HG03175 (cell line): ENCODE data around the gene FGR.

Source experiments
- ATAC-seq: cut with Tn5 transposase; IDR thresholded peaks from one replicate; pipeline ENCODE4 v1.9.1; 2021; ENCODE audit warnings: mild to moderate bottlenecking, moderate library complexity; ENCODE audit not compliant: unreplicated experiment

FGR gene

DNA sequence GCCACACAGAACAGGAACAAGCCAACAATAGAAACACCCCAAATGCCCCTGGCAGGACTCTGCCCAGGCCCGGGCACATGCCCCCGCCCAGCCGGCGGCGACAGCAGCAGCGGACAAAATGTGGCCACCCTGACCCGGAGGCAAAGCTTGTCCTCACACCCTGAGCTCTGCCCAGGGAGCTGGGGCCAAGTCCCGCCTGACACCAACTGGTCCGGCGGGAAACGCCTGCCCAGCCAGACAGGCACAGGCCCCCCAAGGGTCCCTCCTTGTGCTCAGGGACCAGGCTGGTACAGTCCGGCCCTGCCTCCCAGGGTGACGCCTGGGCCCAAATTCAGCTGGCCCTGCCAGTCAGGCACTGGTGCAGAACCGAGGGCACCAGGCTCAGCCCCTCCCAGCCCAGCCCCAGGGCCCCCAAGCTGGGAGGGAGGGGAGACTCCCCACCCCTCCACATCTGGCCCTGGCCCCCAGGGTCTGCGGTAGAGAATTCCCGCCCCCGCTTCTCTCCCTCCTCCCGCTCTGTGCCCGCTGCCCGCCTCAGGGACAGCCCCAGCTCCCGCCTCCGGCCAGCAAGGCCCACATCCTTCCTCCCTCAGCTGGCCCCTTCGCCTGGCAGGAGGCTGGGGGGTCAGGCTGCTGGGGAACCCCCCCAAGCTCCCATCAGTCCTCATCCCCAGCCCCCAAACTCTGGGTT is 33.1 kb downstream of the FGR start:
- ATAC-seq, result no peak

DNA sequence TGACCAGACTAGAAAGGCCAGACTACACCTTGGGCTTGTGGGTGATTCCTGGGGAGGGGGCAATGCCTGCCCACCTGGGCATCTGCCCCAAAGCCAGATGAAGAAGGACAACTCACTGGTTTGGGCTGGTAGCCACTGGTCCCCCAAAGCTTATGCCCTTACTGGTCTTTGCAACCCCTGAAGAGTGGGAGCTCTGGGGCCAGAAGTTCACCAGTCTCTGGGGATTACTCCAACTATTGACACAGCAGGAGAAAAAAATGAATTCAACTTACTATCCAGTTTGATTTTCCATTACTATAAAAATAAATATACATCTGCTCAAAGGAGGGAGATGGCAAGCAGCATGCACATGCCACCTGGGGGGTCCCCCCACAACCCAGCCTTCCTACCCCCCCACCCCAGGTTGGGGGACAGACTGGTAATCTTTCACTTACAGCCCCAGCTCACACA is 33.6 kb downstream of the FGR start:
- no peak for ATAC-seq

GRCh38 chr1:27600498-27601175 is 34.3 kb downstream of the FGR start:
- no peak for ATAC-seq

DNA sequence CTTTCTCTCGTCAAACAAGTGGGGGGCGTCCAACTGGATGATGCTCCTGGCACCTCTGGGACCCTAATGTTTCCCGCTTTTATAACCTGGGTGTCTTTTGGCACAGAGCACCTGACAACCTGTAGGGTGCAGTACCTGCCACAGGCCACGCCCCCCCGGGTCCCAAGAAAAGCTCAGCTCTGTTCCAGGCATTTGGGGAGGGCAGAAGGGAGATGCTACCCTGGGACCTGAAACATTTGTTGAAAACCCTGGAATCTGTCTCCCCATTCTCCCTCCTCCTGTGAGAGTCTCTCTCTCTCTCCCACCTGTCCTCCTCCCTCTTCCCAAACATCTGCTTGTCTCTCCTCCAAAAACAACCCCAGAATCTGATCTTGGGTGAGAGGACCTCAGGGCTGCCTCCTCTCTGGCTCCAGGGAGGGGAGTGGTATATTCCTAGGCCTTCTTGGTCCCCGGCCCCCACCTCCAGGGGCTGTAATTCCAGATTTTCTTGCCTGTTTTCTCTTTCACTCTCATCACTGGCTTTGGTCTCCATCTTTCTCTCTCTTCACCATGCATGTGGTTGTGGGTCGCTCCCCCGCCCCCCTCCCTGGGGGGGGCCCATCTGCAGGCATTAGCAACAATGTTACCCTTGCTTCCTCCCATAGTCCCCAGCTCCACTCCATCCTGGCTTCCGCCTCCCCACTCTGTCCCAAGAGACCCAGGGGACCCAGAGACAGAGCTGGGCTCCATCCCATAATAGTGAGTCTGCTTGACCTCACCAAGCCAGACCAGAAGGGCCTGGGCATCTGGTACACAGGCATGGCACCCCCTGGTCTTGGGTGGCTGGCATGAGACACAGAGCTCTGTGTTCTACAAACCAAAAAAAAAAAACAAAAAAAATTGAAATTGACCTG is 35.1 kb downstream of the FGR start:
- no peak for ATAC-seq

GRCh38 chr1:27598902-27599528 is 36.0 kb downstream of the FGR start:
- no peak for ATAC-seq

DNA sequence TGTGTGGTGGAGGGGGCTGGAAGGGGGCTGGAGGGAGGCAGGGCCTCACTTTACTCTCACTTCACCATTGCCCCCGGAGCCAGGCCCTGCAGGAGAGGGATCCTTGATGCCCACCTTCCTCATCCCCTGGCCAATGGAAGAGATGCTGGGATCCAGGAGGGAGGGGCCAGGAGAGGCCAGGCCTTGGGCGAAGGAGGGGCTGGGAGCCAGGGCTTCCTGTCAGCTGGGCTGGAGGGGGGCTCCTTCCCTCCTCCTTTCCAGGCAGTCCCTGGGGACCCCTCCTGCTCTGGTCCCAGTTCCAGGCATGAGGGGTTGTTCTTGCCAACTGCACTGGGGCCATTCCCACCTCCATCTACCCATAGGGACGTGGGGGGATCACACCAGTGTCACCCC is 36.7 kb downstream of the FGR start:
- no peak for ATAC-seq

DNA sequence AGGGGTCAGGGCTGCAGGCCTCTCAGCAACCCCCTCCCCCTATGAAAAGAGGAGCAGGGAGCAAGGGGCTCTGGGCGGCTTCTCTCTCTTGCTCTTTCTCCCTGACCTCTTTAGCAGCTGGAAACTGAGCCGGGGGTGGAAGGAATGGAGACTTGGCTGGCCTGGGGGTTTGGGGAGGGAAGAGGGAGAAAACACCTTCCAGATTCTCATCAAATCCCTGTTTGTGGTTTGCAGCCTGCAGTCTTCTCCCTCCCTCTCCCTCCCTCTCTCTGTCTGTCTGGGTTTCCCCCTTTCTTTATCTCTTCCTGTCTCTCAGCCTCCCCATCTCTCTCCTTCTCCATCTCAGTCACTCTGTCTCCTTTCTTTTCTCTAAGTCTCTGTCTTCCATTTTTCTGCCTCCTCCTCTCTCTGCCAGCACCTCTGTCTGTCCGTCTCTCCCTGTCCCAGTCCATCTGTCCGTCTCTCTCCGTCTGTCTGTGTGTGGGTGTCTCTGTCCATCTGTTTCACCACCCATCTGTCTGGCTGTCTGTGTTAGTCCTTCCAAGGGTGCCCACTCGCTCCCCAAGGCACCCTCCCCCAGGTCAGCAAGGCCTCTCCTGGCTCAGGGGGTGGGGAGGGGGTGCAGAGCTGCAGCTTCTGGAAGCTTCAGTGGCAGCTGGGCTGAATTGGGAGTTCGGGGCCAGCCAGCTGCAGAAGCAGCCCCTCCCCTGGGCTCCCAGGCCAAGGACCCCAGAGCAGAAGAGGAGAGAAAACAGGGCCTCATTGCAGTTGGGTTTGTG is 37.3 kb downstream of the FGR start:
- no peak for ATAC-seq

DNA sequence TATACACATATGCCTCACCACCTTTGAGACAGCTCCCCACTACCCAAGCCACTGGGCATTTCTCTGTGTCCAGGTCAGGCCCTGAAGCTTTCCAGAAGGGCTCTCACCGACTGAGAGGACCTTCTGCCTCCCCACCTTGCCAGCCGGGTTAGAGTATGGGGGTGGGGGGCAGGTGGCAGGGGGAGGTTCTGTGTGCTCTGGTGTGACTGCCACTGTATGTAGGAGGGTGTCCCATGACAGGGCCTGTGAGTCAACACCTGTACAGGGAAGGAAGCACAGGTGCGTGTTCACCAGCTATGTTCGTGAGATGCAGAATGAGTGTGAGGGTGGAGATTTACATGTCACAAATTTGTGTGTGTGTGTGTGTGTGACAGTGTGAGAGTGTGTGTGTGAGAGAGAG is 38.0 kb downstream of the FGR start:
- ATAC-seq, result no peak

DNA sequence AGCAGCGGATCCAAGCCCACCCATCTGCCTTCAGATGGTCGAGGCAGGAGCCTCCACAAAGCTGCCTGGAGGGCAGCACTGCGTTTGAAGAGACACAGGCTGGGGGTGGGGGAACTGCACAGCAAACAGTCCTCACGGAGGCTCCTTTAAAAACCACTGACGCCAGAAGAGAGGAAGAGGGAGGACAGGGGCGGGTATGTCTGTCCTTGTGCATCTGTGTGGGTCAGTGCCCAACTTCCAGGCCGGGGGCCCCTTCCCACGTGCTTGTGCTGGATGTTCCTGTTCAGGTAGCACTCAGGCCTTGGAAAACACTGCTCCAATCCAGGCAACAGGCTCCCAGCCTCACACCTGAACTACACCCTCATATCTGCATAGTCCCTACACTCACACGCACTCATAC is 38.7 kb downstream of the FGR start:
- ATAC-seq, result no peak

GRCh38 chr1:27595597-27595996 is 39.4 kb downstream of the FGR start:
- no peak for ATAC-seq

- ATAC-seq, result no peak
These were observed 40.1 kb downstream of the FGR start for GRCh38 chr1:27594564-27595510.

- no peak for ATAC-seq
These were observed 41.1 kb downstream of the FGR start for GRCh38 chr1:27593678-27594563.

GRCh38 chr1:27592931-27593677 is 41.9 kb downstream of the FGR start:
- no peak for ATAC-seq

DNA sequence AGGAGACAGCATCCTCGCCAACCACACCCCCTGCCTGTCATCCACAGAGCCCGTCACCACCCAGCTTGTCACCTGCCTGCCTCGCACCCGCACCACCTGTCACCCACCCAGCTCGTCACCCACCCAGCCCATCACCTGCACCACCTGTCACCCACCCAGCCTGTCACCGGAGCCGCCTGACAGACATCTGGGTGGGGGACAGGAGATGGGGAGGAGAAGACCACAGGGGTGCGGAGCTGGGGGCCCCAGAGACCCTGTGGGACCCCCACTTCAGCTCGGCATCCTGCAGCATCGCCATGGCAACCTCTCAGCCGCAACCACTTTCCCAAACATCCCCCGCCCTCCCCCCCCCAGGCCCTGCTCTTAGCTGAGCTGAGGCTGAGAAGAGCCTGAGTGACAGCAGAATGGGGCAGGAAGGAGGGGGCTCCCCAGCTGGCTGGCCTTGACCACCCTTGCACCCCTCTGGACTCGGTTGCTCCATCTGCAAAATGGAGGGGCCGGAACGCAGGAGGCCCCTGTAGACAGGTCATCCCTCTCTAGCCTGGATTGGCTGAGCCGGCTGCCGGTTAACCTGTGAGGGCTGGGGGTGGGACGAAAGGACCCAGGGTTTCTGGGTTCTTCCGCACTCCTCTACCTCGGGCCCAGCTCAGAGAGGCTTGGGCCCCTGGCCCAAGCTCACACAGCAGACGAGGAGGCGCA is 42.6 kb downstream of the FGR start:
- no peak for ATAC-seq

DNA sequence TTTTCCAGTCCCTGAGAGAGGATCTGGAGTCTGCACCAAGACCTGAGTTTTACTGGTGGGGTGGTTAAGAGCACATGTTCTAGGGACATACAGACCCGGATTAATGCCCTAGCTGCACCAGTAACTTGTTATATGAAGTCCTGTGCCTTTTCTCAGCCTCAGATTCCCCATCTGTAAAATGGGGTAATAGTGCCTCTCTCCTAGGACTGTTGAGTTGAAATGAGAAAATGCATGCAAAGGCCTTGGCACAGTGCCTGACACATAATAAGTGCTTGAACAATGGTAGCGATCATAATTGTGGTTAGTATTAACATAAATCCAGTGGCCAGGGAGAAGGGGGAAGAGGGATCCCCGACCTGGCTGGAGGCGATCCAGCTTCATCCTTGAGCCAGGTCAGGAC is 43.4 kb downstream of the FGR start:
- no peak for ATAC-seq

GRCh38 chr1:27590917-27591508 is 44.0 kb downstream of the FGR start:
- no peak for ATAC-seq
